HS-27A (cell line): ENCODE results near the gene PRRC1.
"Not testable (repeated sequence)": the region's sequence is repeated elsewhere in the genome, so short reads cannot be mapped to it uniquely, and the experiment has no call there.

Experiments used
- DNase-seq: peaks from one replicate; pipeline ENCODE4 v3.0.0-alpha.2; 2012; ENCODE audit warnings: low read depth, missing footprints

PRRC1 gene

DNA sequence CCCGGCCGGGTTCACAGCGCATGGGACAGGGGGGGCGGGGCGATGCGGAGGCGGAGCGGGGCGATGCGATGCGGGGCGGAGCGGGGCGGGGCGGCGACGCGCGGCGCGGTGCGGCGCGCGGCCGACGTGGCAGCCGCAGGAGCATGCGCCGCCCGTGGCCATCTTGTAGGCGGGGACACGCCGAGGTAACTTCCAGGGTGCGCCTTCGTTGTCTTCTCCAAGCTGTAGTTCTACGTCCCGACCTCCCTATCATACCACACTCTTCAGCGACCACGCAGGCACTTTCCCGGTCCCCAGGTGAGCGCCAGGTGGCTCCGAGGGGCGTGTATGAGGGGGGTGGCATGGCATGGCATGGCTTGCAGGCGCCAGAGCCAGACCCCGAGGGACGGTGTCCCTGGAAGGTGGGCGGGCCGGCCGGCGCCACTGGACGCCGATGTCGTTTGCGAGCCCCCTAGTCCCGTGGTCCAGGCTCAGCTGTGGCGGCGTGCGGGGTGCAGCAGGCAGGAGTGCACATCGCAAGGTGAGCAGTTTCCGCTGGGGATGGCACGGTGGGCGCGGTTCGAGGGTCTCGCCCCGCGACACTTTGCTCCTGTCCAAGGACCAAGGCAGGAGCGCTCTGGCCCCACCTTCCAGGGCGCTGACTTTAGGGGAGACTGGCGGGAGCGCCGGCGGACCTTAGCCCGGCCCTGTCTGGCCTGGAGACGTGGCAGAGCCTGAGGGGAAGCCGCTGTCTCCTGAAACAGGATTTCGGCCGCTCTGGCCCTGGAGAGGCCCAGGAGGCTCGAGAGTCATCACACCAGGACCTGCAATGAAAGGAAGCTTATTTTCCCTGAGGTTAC lies at the start of gene PRRC1:
Gene PRRC1 (plus strand): TSS at position 161 of the 839 bp plus-strand sequence. CDS start 5,840 bp downstream, outside the sequence.
- peak; percentile 35 for DNase-seq

DNA sequence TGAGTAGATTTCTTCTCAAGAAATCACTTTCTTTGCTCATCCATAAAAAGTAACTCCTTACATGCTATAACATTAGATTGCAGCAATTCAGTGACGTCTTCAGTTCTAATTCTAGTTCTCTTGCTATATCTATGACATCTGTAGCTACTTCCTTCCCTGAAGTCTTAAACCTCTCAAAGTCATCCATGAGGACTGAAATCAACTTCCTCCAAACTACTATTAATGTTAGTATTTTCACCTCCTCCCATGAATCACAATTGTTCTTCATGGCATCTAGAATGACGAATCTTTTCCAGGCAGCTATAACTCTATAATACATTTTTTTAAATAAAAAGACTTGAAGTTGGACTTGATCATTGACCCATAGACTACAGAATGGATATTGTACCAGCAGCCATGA lies 46.2 kb upstream of the PRRC1 start:
- no peak for DNase-seq

DNA sequence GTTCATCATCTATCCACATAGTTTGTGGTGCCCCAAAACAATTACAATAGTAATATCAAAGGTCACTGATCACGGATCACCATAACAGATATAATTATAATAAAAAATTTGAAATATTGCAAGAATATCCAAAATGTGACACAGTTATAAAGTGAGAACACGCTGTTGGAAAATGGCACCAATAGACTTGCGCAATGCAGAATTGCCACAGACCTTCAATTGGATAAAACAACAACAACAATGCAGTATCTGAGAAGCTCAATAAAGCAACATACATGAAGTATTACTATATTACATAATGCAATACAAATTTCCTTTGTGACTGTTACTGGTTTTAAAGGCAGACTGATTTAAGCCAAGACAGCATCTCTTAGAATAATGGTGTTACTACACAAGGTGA lies 44.7 kb upstream of the PRRC1 start:
- no peak for DNase-seq

DNA sequence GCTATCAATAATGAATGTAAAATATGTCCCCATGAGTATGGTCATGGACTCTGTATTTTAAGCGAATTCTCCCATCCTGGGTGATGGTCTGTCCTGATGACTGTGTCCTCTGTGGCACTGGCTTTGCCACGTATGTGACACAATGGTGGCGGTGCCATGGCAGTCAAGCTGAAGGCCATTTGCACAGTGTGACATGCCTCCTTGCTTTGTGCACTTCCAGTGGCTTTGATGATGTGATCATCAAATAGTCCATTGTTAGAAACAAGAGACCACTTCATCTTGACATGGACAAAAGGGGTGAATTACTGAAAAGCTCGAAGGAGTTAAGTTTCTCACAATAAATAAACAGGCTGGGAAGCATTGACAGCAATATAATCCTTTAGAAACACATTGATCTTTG lies 31.0 kb upstream of the PRRC1 start:
- DNase-seq: no peak

GRCh38 chr5:127492854-127493738 lies 24.3 kb upstream of the PRRC1 start:
- peak; percentile 20 for DNase-seq

- DNase-seq: no peak
Measured at GRCh38 chr5:127498548-127498947, 18.9 kb upstream of the PRRC1 start.

DNA sequence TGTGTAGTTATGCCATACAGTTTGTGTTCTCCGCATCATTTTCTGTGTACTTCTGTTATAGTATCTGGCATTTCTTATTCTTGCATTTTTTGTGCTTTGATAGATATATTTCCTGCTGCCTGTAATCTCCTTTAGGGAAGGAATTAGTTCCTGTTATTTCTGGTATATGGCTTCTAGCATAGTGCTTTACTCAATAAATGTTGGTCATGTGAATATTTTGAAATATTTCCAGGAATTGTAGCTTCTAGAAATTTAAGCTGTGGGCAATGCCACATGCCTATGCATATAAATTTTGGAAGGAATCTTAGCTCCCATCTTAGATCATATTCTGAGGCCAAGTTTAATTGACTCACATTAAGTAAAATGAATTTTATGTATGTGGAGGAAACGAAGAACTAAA lies 11.5 kb upstream of the PRRC1 start:
- DNase-seq: no peak

- no peak for DNase-seq
Measured at GRCh38 chr5:127506616-127507015, 10.8 kb upstream of the PRRC1 start.

GRCh38 chr5:127508644-127509373 lies 8.6 kb upstream of the PRRC1 start:
- DNase-seq: no peak

DNA sequence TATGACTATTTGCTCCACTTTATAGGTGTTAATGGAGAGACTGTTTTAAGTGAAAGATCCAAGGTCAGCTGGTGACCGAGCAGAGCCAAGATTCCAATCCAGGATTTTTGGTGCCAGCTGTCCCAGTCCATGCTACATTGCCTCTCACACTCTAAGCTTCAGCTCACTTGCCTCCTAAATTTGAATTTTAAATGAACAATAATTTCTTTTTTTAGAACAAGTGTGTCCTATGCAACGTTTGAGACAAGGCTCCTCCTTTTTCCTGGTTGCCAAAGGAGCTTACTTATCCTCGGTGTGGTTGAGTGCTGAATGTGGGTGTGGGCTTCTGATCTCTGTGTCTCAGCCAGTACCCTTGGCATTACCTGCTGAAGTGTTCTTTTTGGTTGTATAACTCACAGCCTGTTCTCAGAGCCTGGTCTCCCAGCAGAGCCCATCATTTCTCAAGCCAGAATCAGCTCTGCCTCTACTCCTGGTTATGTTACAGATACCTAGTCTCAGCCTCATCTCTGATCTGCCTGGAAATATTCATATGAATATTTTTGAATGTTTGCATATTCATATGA lies 4.0 kb upstream of the PRRC1 start:
- DNase-seq: no peak

GRCh38 chr5:127514816-127515215 lies 2.6 kb upstream of the PRRC1 start:
- no peak for DNase-seq

- no peak for DNase-seq
Measured at GRCh38 chr5:127515693-127516440, 1.6 kb upstream of the PRRC1 start.

- peak; percentile 20 for DNase-seq
Measured at GRCh38 chr5:127517110-127517479, 345 bp upstream of the PRRC1 start.

DNA sequence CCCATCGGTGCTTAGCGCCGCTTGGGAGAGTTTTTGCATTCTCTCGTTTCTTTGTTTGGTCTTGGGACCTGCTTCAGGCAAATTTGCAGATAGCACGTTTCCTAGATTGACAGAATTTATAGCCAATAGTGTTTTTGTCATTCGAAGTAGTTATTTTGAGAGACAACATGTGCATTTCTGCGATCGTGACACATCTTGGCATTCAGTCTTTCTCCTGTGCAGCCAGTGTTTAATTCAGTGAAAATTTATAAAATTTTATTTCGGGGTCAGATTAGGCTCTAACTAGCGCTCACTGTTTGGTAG lies 830 bp downstream of the PRRC1 start:
- DNase-seq: peak; percentile 4

DNA sequence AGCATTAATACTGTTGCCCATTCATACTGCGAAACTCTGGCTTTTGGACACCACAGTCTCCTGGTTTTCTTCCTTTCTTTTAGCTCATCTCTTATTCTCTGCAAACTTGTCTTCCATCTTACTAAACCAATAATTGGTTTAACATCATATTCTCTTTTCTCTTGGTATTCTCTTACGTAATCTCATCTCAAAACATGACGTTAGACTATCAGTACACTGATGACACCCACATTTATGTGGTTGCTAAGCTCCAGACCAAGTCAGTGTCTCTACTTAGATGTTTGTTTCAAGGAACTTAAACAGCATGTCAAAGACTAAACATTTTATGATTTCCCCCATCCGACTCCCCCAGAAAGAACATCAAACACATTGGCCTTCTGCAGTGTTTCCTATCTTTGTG lies 2.1 kb downstream of the PRRC1 start:
- no peak for DNase-seq

GRCh38 chr5:127521138-127521770 lies 3.8 kb downstream of the PRRC1 start:
- no peak for DNase-seq

DNA sequence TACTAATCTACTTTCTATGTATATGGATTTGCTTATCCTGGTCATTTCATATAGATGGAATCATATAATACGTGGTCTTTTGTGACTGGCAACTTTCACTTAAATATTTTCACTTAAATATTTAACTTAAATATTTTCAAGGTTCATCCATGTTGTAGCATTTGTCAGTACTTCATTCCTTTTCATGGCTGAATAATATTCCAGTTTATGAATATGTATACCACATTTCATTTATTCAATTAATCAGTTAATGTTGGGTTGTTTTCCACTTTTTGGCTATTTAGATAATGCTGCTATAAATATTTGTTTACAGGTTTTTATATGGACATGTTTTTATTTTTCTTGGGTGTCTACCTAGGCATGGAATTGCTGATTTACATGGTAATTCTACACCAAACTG lies 7.7 kb downstream of the PRRC1 start:
- DNase-seq: no peak

- DNase-seq: no peak
Measured at GRCh38 chr5:127529904-127530682, 12.7 kb downstream of the PRRC1 start.

DNA sequence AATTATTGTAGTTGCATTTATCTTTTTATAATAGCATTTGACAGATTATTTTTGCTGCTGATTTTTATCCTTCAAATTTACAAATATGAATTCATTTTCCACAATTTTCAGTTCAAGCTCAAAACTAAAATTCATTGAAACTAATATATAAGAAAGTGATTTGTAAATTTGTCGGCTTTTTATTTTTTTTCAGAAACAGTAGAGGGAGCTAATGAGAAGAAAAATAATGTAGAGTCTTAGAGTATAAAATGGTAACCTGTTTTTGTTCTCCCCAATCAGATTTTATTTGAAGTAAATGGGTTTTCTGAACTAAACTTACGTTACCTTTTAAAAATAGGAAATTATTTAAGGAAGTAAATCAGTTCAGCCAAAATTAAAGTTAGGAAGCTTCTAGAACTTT lies 19.2 kb downstream of the PRRC1 start:
- no peak for DNase-seq

GRCh38 chr5:127540553-127540952 lies 23.1 kb downstream of the PRRC1 start:
- not testable (repeated sequence) for DNase-seq
